Nephron progenitor cell (in vitro differentiated cells): ENCODE data around the gene PRM3.

Source experiments
- DNase-seq: peaks from one replicate; pipeline ENCODE4 v3.0.0; 2021
- H3K27ac Mint-ChIP-seq: 2 replicates; pipeline ENCODE4 v1.8.0; 2021; ENCODE audit warnings: mild to moderate bottlenecking, moderate library complexity, mixed read lengths
- H3K27me3 Mint-ChIP-seq: 2 replicates; pipeline ENCODE4 v1.8.0; 2021; ENCODE audit warnings: mild to moderate bottlenecking, low read depth, mixed read lengths; ENCODE audit not compliant: poor library complexity
- H3K36me3 Mint-ChIP-seq: 2 replicates; pipeline ENCODE4 v1.8.0; 2021; ENCODE audit warnings: low read depth, mixed read lengths
- H3K4me1 Mint-ChIP-seq: 2 replicates; pipeline ENCODE4 v1.8.0; 2021; ENCODE audit warnings: mixed read lengths
- H3K4me3 Mint-ChIP-seq: 2 replicates; pipeline ENCODE4 v1.8.0; 2021; ENCODE audit warnings: mild to moderate bottlenecking, moderate library complexity, mixed read lengths
- H3K9me3 Mint-ChIP-seq: 2 replicates; pipeline ENCODE4 v1.8.0; 2021; ENCODE audit warnings: mild to moderate bottlenecking, moderate library complexity, mixed read lengths
- CTCF ChIP-seq: fragments of 200-600 bp; sonication (generic); IDR thresholded peaks from 2 replicates; pipeline ENCODE4 v1.5.0; 2021; ENCODE audit warnings: antibody characterized with exemption

The PRM3 gene

GRCh38 chr16:11234884-11235702 is 38.3 kb downstream of the PRM3 start:
- H3K36me3 Mint-ChIP-seq = no peaks in the 10 kb centered on the region
- DNase-seq = no peak
- no peak for TF ChIP-seq CTCF
- no peak overlapping the region for H3K27ac Mint-ChIP-seq
- H3K4me1 Mint-ChIP-seq = peaks cover 5% of the 10 kb centered on the region
- no peaks in the 10 kb centered on the region for H3K9me3 Mint-ChIP-seq
- peaks cover 5% of the 10 kb centered on the region for H3K27me3 Mint-ChIP-seq
- no peak overlapping the region for H3K4me3 Mint-ChIP-seq

- Mint-ChIP-seq H3K9me3 (no peaks in the 10 kb centered on the region), H3K27ac (no peak overlapping the region), H3K4me1 (peaks cover 5% of the 10 kb centered on the region), H3K36me3 (no peaks in the 10 kb centered on the region), H3K27me3 (peaks cover 6% of the 10 kb centered on the region), H3K4me3 (no peak overlapping the region)
- DNase-seq = no peak
- TF ChIP-seq CTCF = no peak
Observed at GRCh38 chr16:11233727-11234376, 39.6 kb downstream of the PRM3 start.

- peaks cover 8% of the 10 kb centered on the region for H3K27me3 Mint-ChIP-seq
- no peaks in the 10 kb centered on the region for H3K36me3 Mint-ChIP-seq
- H3K4me3 Mint-ChIP-seq = no peak overlapping the region
- no peaks in the 10 kb centered on the region for H3K9me3 Mint-ChIP-seq
- no peak for DNase-seq
- H3K4me1 Mint-ChIP-seq = peaks cover 5% of the 10 kb centered on the region
- H3K27ac Mint-ChIP-seq = no peak overlapping the region
- no peak for TF ChIP-seq CTCF
Observed at GRCh38 chr16:11232852-11233726, 40.3 kb downstream of the PRM3 start.

- Mint-ChIP-seq H3K9me3 (no peaks in the 10 kb centered on the region), H3K27me3 (peaks cover 8% of the 10 kb centered on the region), H3K27ac (no peak overlapping the region), H3K4me1 (peaks cover 5% of the 10 kb centered on the region), H3K36me3 (no peaks in the 10 kb centered on the region), H3K4me3 (no peak overlapping the region)
- DNase-seq = no peak
- TF ChIP-seq CTCF = no peak
Observed at GRCh38 chr16:11232302-11232851, 41.1 kb downstream of the PRM3 start.

GRCh38 chr16:11231367-11231970 is 42.0 kb downstream of the PRM3 start:
- Mint-ChIP-seq H3K9me3 (no peaks in the 10 kb centered on the region), H3K4me1 (peaks cover 5% of the 10 kb centered on the region), H3K4me3 (no peak overlapping the region), H3K27me3 (peaks cover 8% of the 10 kb centered on the region), H3K36me3 (no peaks in the 10 kb centered on the region), H3K27ac (no peak overlapping the region)
- TF ChIP-seq CTCF = no peak
- no peak for DNase-seq
